Measurements from ENCODE around the gene NKD2.

The NKD2 gene

DNA sequence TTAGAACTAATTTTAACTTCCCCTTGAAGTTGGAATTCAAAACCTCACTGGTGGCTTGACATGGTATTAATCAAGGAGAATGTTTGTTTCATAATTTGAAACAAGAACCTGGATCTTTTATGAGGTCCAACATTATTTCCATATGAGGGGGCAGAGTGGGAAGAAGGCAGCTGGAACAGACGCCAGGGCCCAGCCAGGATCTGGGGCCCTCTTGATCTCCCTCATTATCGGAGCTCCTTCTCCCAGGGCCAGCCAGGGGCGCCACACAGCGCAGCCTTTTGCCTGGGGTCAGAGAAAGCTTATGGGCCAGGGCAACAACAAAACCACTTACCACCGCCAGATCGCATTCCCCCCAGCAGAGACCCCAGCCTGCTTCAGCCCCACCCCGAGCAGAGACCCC lies 27.1 kb upstream of the NKD2 start:
- Histone ChIP-seq H3K4me2 (ENCODE audit: low read depth, low read length, poor library complexity, severe bottlenecking) (no peak overlapping the region), H3K4me3 (ENCODE audit: insufficient read depth, low read length, poor library complexity, severe bottlenecking) (no peak overlapping the region)

DNA sequence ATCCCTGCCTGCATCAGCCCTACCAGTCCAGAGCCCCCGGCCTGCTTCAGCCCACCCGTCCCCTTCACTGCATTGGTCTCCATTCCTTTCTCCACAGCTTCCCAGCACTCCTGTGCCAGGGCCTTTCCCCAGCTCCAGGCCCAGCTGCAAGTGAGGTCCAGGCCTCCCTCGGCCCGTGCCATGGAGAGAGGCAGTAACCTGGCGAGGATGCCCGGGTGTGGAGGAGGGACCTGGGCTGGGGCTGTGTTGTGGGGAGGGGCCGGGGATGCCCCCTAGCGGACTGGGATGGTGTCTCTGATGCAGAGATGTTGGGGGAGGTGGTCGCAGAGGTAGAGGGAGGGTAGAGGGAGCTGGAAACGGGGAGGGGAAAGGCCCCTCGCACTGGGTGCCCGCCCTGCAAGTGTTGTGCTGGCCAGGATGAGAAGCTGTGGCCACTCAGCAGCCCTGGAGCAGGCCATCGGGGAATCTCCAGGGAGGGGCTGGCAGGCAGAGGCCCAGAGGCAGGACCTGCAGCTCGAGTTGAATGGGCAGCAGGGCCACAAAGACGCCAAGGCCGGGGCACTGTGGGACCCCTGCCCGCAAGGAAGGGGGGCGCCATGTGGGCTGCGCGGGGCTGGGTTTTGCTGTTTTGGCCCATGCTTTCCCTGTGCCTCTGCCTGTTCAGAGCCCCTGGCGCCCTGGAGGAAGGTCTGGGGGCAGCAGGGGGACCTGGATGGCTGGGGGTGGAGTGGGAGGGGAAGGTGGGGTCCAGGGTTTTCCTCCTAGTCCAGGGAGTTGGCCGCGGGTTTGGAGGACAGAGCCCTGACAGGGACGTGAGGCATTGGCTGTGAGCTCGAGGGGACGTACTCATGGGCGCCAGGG lies 26.0 kb upstream of the NKD2 start:
- no peak overlapping the region for H3K4me3 ChIP-seq (ENCODE audit: insufficient read depth, low read length, poor library complexity, severe bottlenecking)
- H3K36me3 ChIP-seq (ENCODE audit: low read length): no peaks in the 10 kb centered on the region
- H3K27me3 ChIP-seq (ENCODE audit: low read length): no peaks in the 10 kb centered on the region
- no peaks in the 10 kb centered on the region for H3K9me2 ChIP-seq (replicated peaks; ENCODE audit: insufficient read depth, low read length)
- no peak overlapping the region for H3K27ac ChIP-seq (ENCODE audit: low read depth, low read length)
- H3K4me2 ChIP-seq (ENCODE audit: low read depth, low read length, poor library complexity, severe bottlenecking): no peak overlapping the region
- H2AFZ ChIP-seq (ENCODE audit: low read depth, low read length, severe bottlenecking): no peak overlapping the region
- H3K9ac ChIP-seq (ENCODE audit: low read length): no peak overlapping the region
- H4K20me1 ChIP-seq (ENCODE audit: low read depth, low read length): no peaks in the 10 kb centered on the region
- H3K79me2 ChIP-seq (ENCODE audit: insufficient read depth, low read length): no peaks in the 10 kb centered on the region
- peak; percentile 45 for TF ChIP-seq CTCF (IDR thresholded peaks at IDR 0.05; ENCODE audit: insufficient read depth, low read length, poor library complexity, severe bottlenecking)
- TF ChIP-seq EZH2phosphoT487 (conservative IDR thresholded peaks at IDR 0.05; ENCODE audit: low read length): no peak
- H3K9me3 ChIP-seq (ENCODE audit: insufficient read depth, low read length): no peaks in the 10 kb centered on the region
- H3F3A ChIP-seq (ENCODE audit: insufficient read depth): no peaks in the 10 kb centered on the region

More for the DNA sequence above, 27.1 kb upstream of the NKD2 start:
- Histone ChIP-seq H3K79me2 (ENCODE audit: insufficient read depth, low read length) (no peaks in the 10 kb centered on the region), H3K9ac (ENCODE audit: low read length) (no peak overlapping the region), H4K20me1 (ENCODE audit: low read depth, low read length) (no peaks in the 10 kb centered on the region), H3F3A (ENCODE audit: insufficient read depth) (no peaks in the 10 kb centered on the region), H3K9me2 (replicated peaks; ENCODE audit: insufficient read depth, low read length) (no peaks in the 10 kb centered on the region), H3K36me3 (ENCODE audit: low read length) (no peaks in the 10 kb centered on the region), H3K27me3 (ENCODE audit: low read length) (no peaks in the 10 kb centered on the region), H3K9me3 (ENCODE audit: insufficient read depth, low read length) (no peaks in the 10 kb centered on the region), H2AFZ (ENCODE audit: low read depth, low read length, severe bottlenecking) (no peak overlapping the region), H3K27ac (ENCODE audit: low read depth, low read length) (no peak overlapping the region)
- TF ChIP-seq EZH2phosphoT487 (conservative IDR thresholded peaks at IDR 0.05; ENCODE audit: low read length) (no peak), CTCF (IDR thresholded peaks at IDR 0.05; ENCODE audit: insufficient read depth, low read length, poor library complexity, severe bottlenecking) (no peak)

GRCh38 chr5:983238-983524 lies 25.4 kb upstream of the NKD2 start:
- no peaks in the 10 kb centered on the region for H3K79me2 ChIP-seq (ENCODE audit: insufficient read depth, low read length)
- H3K27me3 ChIP-seq (ENCODE audit: low read length): no peaks in the 10 kb centered on the region
- no peak overlapping the region for H3K27ac ChIP-seq (ENCODE audit: low read depth, low read length)
- H2AFZ ChIP-seq (ENCODE audit: low read depth, low read length, severe bottlenecking): no peak overlapping the region
- TF ChIP-seq CTCF (IDR thresholded peaks at IDR 0.05; ENCODE audit: insufficient read depth, low read length, poor library complexity, severe bottlenecking) (no peak), EZH2phosphoT487 (conservative IDR thresholded peaks at IDR 0.05; ENCODE audit: low read length) (no peak)
- H3K9ac ChIP-seq (ENCODE audit: low read length): no peak overlapping the region
- no peaks in the 10 kb centered on the region for H3K9me3 ChIP-seq (ENCODE audit: insufficient read depth, low read length)
- H3K4me2 ChIP-seq (ENCODE audit: low read depth, low read length, poor library complexity, severe bottlenecking): no peak overlapping the region
- H4K20me1 ChIP-seq (ENCODE audit: low read depth, low read length): no peaks in the 10 kb centered on the region
- H3K4me3 ChIP-seq (ENCODE audit: insufficient read depth, low read length, poor library complexity, severe bottlenecking): no peak overlapping the region
- no peaks in the 10 kb centered on the region for H3K36me3 ChIP-seq (ENCODE audit: low read length)
- H3F3A ChIP-seq (ENCODE audit: insufficient read depth): no peaks in the 10 kb centered on the region
- no peaks in the 10 kb centered on the region for H3K9me2 ChIP-seq (replicated peaks; ENCODE audit: insufficient read depth, low read length)
